A204.1 (cell line): Measurements from ENCODE around the gene UHRF1.
A peak's percentile ranks its signal among the peaks of the same experiment; 100 is the strongest.
"Not testable (repeated sequence)": the region's sequence is repeated elsewhere in the genome, so short reads cannot be mapped to it uniquely, and the experiment has no call there.

ENCODE experiments used
- FAIRE-seq: peaks from 2 replicates; lab custom pipeline; 2012; peaks lifted over from hg19 to GRCh38; lab: Jason Lieb, UNC

UHRF1 gene

GRCh38 chr19:4909156-4909896 is at the start of gene UHRF1:
TSS of gene UHRF1 (plus strand) at chr19:4909501. CDS start at chr19:4910886, 1,385 bp downstream.
- FAIRE-seq = no peak

- FAIRE-seq = no peak
Observed at GRCh38 chr19:4859697-4860096, 49.6 kb upstream of the UHRF1 start.

GRCh38 chr19:4861147-4861546 is 48.2 kb upstream of the UHRF1 start:
- FAIRE-seq = no peak

- FAIRE-seq = no peak
Observed at GRCh38 chr19:4866595-4867424, 42.5 kb upstream of the UHRF1 start.

- peak; percentile 67 for FAIRE-seq
Observed at GRCh38 chr19:4867534-4868285, 41.6 kb upstream of the UHRF1 start, which contains the start of gene PLIN3. TSS of gene PLIN3 (minus strand) at chr19:4867667. CDS start at chr19:4861394, 6,273 bp downstream.

- no peak for FAIRE-seq
Observed at GRCh38 chr19:4868286-4868834, 40.9 kb upstream of the UHRF1 start.

GRCh38 chr19:4870025-4870700 is 39.1 kb upstream of the UHRF1 start:
- no peak for FAIRE-seq

- FAIRE-seq = no peak
Observed at GRCh38 chr19:4871711-4872110, 37.6 kb upstream of the UHRF1 start.

GRCh38 chr19:4873930-4874329 is 35.4 kb upstream of the UHRF1 start:
- FAIRE-seq = no peak

- no peak for FAIRE-seq
Observed at GRCh38 chr19:4877753-4878490, 31.4 kb upstream of the UHRF1 start.

- no peak for FAIRE-seq
Observed at GRCh38 chr19:4878491-4878968, 30.8 kb upstream of the UHRF1 start.

GRCh38 chr19:4879041-4879440 is 30.3 kb upstream of the UHRF1 start:
- FAIRE-seq = no peak

- not testable (repeated sequence) for FAIRE-seq
Observed at GRCh38 chr19:4882874-4883273, 26.4 kb upstream of the UHRF1 start.

- not testable (repeated sequence) for FAIRE-seq
Observed at GRCh38 chr19:4884993-4885392, 24.3 kb upstream of the UHRF1 start.

- FAIRE-seq = not testable (repeated sequence)
Observed at GRCh38 chr19:4887803-4888202, 21.5 kb upstream of the UHRF1 start.

- no peak for FAIRE-seq
Observed at GRCh38 chr19:4889034-4889815, 20.1 kb upstream of the UHRF1 start.

GRCh38 chr19:4891066-4891465 is 18.2 kb upstream of the UHRF1 start:
- FAIRE-seq = no peak

GRCh38 chr19:4892962-4893361 is 16.3 kb upstream of the UHRF1 start:
- FAIRE-seq = not testable (repeated sequence)

GRCh38 chr19:4896372-4896771 is 12.9 kb upstream of the UHRF1 start:
- no peak for FAIRE-seq

- FAIRE-seq = no peak
Observed at GRCh38 chr19:4897146-4897545, 12.2 kb upstream of the UHRF1 start.
